Measurements from ENCODE around the gene CENPE. TPM values are rescaled to one million over a fixed set of nuclear protein-coding genes. Genes with fewer than 3 reads are reported as not detected.
A peak's percentile ranks its signal among the peaks of the same experiment; 100 is the strongest.

CENPE gene
- total RNA-seq, 6 experiments from 2014 or later = 0.63 to 1.7 (median 0.93) TPM; not detected in 1

- WGBS (ENCODE audit: insufficient coverage, low coverage, low lambda C conversion rate, missing lambda C conversion rate) = 58% methylated on average over 2 of the region's 2 CpGs
- no peak for TF ChIP-seq CTCF (IDR thresholded peaks at IDR 0.05)
- H3K4me1 ChIP-seq = peaks cover 0 to 23% (median 9%) of the 10 kb centered on the region in 4 donors
- H3K9me3 ChIP-seq = no peaks in the 10 kb centered on the region
- no peak overlapping the region for H3K4me3 ChIP-seq
- peaks cover 0 to 3% (median 0%) of the 10 kb centered on the region in 4 donors for H3K36me3 ChIP-seq
- no peak for DNase-seq
- intact Hi-C loops (cut with DNase I) = no loop called here
- peak overlapping the region in 2 of 3 donors; percentile 35 to 70 for H3K27ac ChIP-seq
- ATAC-seq = peak; percentile 87 to 94 (median 89)
- no peaks in the 10 kb centered on the region for H3K27me3 ChIP-seq
Observed at GRCh38 chr4:103060453-103061148, 137.5 kb downstream of the CENPE start.

Other genes starting within 250 kb of the CENPE start
- under 1 TPM in 4 of 6 experiments, not detected in 2; 0.24 to 0.56 (median 0.51) TPM for gene SLC9B1, start 178.6 kb downstream of the CENPE start, total RNA-seq
- 10 to 100 TPM; 27.9 to 49.1 (median 40.2) TPM for gene SLC9B2, start 121.6 kb downstream of the CENPE start, total RNA-seq
- gene BDH2, start 98.5 kb downstream of the CENPE start, total RNA-seq = 10 to 100 TPM; 32.3 to 70.6 (median 47.2) TPM